H9 (cell line): ENCODE data around the gene ZNRF1. TPM values are rescaled to one million over a fixed set of nuclear protein-coding genes. Genes with fewer than 3 reads are reported as not detected.

ENCODE experiments used
- DNase-seq: peaks from one replicate; pipeline ENCODE4 v3.0.0-alpha.2; 2017
- H2AFZ ChIP-seq: one replicate; pipeline ENCODE4 v1.6.1; 2013; ENCODE audit warnings: mild to moderate bottlenecking, low read length, control low read depth, moderate library complexity
- H2AK5ac ChIP-seq: 2 replicates; pipeline ENCODE4 v1.6.1; 2013; ENCODE audit warnings: low read length, control low read depth, mixed read lengths; ENCODE audit not compliant: insufficient read length
- H2BK120ac ChIP-seq: one replicate; pipeline ENCODE4 v1.6.1; 2013; ENCODE audit warnings: low read depth, mild to moderate bottlenecking, low read length, control low read depth, inconsistent platforms; ENCODE audit not compliant: poor library complexity, severe bottlenecking
- H2BK12ac ChIP-seq: 2 replicates; pipeline ENCODE4 v1.6.1; 2013; ENCODE audit warnings: low read length, control low read depth, mixed read lengths, low read depth; ENCODE audit not compliant: insufficient read length
- H2BK15ac ChIP-seq: 2 replicates; pipeline ENCODE4 v1.6.1; 2013; ENCODE audit warnings: low read depth, low read length, control low read depth
- H2BK20ac ChIP-seq: one replicate; pipeline ENCODE4 v1.6.1; 2013; ENCODE audit warnings: low read depth, mild to moderate bottlenecking, low read length, control low read depth, inconsistent platforms; ENCODE audit not compliant: poor library complexity, severe bottlenecking
- H2BK5ac ChIP-seq: 2 replicates; pipeline ENCODE4 v1.6.1; 2013; ENCODE audit warnings: low read length, control low read depth, mixed read lengths; ENCODE audit not compliant: insufficient read length
- H3K14ac ChIP-seq: 2 replicates; pipeline ENCODE4 v1.6.1; 2013; ENCODE audit warnings: low read length, control low read depth; ENCODE audit not compliant: insufficient read depth
- H3K18ac ChIP-seq: 2 replicates; pipeline ENCODE4 v1.6.1; 2013; ENCODE audit warnings: low read depth, mild to moderate bottlenecking, mixed read lengths, low read length, control low read depth; ENCODE audit not compliant: insufficient read length
- H3K23ac ChIP-seq: 2 replicates; pipeline ENCODE4 v1.6.1; 2013; ENCODE audit warnings: low read length, control low read depth, mixed read lengths, low read depth; ENCODE audit not compliant: insufficient read length
- H3K23me2 ChIP-seq: 2 replicates; pipeline ENCODE4 v1.6.1; 2013; ENCODE audit warnings: low read depth, mild to moderate bottlenecking, mixed read lengths, low read length, control low read depth; ENCODE audit not compliant: insufficient read length, poor library complexity, severe bottlenecking
- H3K27ac ChIP-seq: 2 replicates; pipeline ENCODE4 v1.5.1; 2013; ENCODE audit warnings: low read length, control low read depth, mixed read lengths, low read depth; ENCODE audit not compliant: insufficient read length
- H3K27me3 ChIP-seq: 2 replicates; pipeline ENCODE4 v1.6.1; 2013; ENCODE audit warnings: low read length, control low read depth, inconsistent platforms; ENCODE audit not compliant: insufficient read depth
- H3K4ac ChIP-seq: 2 replicates; pipeline ENCODE4 v1.6.1; 2013; ENCODE audit warnings: low read depth, mild to moderate bottlenecking, control low read depth, inconsistent platforms, low read length, moderate library complexity
- H3K4me1 ChIP-seq: 2 replicates; pipeline ENCODE4 v1.6.1; 2013; ENCODE audit warnings: low read length, control low read depth, inconsistent platforms; ENCODE audit not compliant: insufficient read depth
- H3K4me2 ChIP-seq: 2 replicates; pipeline ENCODE4 v1.6.1; 2013; ENCODE audit warnings: low read length, control low read depth, mixed read lengths; ENCODE audit not compliant: insufficient read length, insufficient read depth
- H3K56ac ChIP-seq: 2 replicates; pipeline ENCODE4 v1.6.1; 2013; ENCODE audit warnings: low read depth, mild to moderate bottlenecking, mixed read lengths, low read length, control low read depth; ENCODE audit not compliant: insufficient read length
- H3K79me1 ChIP-seq: 2 replicates; pipeline ENCODE4 v1.6.1; 2013; ENCODE audit warnings: low read depth, mild to moderate bottlenecking, moderate library complexity, low read length, control low read depth, inconsistent platforms; ENCODE audit not compliant: insufficient read depth, poor library complexity, severe bottlenecking
- H3K79me2 ChIP-seq: 2 replicates; pipeline ENCODE4 v1.6.1; 2013; ENCODE audit warnings: low read length, control low read depth, inconsistent platforms; ENCODE audit not compliant: insufficient read depth
- H3K9ac ChIP-seq: 2 replicates; pipeline ENCODE4 v1.6.1; 2013; ENCODE audit warnings: low read length, control low read depth, mixed read lengths; ENCODE audit not compliant: insufficient read length; ENCODE audit errors: extremely low read depth
- H3K9me3 ChIP-seq: one replicate; pipeline ENCODE4 v1.6.1; 2013; ENCODE audit warnings: low read depth, low read length, inconsistent platforms; ENCODE audit not compliant: control insufficient read depth
- H3T11ph ChIP-seq: one replicate; pipeline ENCODE4 v1.6.1; 2013; ENCODE audit warnings: mild to moderate bottlenecking, low read length, control low read depth, inconsistent platforms
- H4K20me1 ChIP-seq: one replicate; pipeline ENCODE4 v1.6.1; 2013; ENCODE audit not compliant: control insufficient read depth, insufficient read length, insufficient read depth
- H4K5ac ChIP-seq: 2 replicates; pipeline ENCODE4 v1.6.1; 2013; ENCODE audit warnings: low read depth, mild to moderate bottlenecking, mixed read lengths, low read length, control low read depth; ENCODE audit not compliant: insufficient read length
- H4K8ac ChIP-seq: replicated peaks from 2 replicates; pipeline ENCODE4 v1.6.1; 2013; ENCODE audit warnings: low read length, control low read depth, mixed read lengths, low read depth; ENCODE audit not compliant: insufficient read length
- H4K91ac ChIP-seq: 2 replicates; pipeline ENCODE4 v1.6.1; 2013; ENCODE audit warnings: low read depth, mild to moderate bottlenecking, moderate library complexity, mixed read lengths, low read length, control low read depth; ENCODE audit not compliant: insufficient read length
- H3K27ac Mint-ChIP-seq, 3 experiments: 2 replicates in 2 of 3; 3 replicates in 1 of 3; pipeline ENCODE4 v1.8.0; 2020 to 2021; ENCODE audit warnings: mixed read lengths in 3 of 3, mild to moderate bottlenecking in 1 of 3, moderate library complexity in 1 of 3
- H3K27me3 Mint-ChIP-seq: 2 replicates; pipeline ENCODE4 v1.8.0; 2021; ENCODE audit warnings: low read depth, mild to moderate bottlenecking, moderate library complexity, mixed read lengths
- H3K36me3 Mint-ChIP-seq, 3 experiments: 2 replicates in 2 of 3; 3 replicates in 1 of 3; pipeline ENCODE4 v1.8.0; 2020 to 2021; ENCODE audit warnings: low read depth in 3 of 3, mixed read lengths in 3 of 3; ENCODE audit not compliant: insufficient read depth in 1 of 3
- H3K4me1 Mint-ChIP-seq, 2 experiments: 2 replicates each; pipeline ENCODE4 v1.8.0; 2020; ENCODE audit warnings: mixed read lengths in 2 of 2
- H3K4me3 Mint-ChIP-seq, 2 experiments: 2 replicates in 1 of 2; 3 replicates in 1 of 2; pipeline ENCODE4 v1.8.0; 2020 to 2021; ENCODE audit warnings: mild to moderate bottlenecking in 2 of 2, mixed read lengths in 2 of 2, moderate library complexity in 1 of 2
- H3K9me3 Mint-ChIP-seq, 2 experiments: 2 replicates in 1 of 2; 3 replicates in 1 of 2; pipeline ENCODE4 v1.8.0; 2020; ENCODE audit warnings: mild to moderate bottlenecking in 2 of 2, mixed read lengths in 2 of 2, moderate library complexity in 1 of 2
- CTCF ChIP-seq: fragments of 200-600 bp; sonication (generic); conservative IDR thresholded peaks from 3 replicates; pipeline ENCODE4 v1.8.0; 2021; ENCODE audit warnings: antibody characterized with exemption, mild to moderate bottlenecking
- total RNA-seq: library from RNA; stranded (reverse); gene quantifications from 2 replicates; pipeline ENCODE4 v1.2.1, GENCODE V29; 2021

Gene ZNRF1
- total RNA-seq, 1 experiment from 2014 or later = 49.6 TPM

GRCh38 chr16:75032655-75033054, 33.8 kb downstream of the ZNRF1 start:
- Histone ChIP-seq H3K9ac (no peak overlapping the region), H3K79me2 (peaks cover 8% of the 10 kb centered on the region; the same call in 1 of the 2 replicates), H2BK5ac (no peak overlapping the region), H4K8ac (no peak overlapping the region), H2BK120ac (no peak overlapping the region), H3T11ph (no peak overlapping the region), H2BK12ac (no peak overlapping the region), H3K23ac (no peak overlapping the region), H2BK15ac (no peak overlapping the region), H4K5ac (no peak overlapping the region), H2BK20ac (no peak overlapping the region), H3K4ac (no peak overlapping the region), H2AK5ac (no peak overlapping the region), H3K9me3 (no peaks in the 10 kb centered on the region), H3K79me1 (no peaks in the 10 kb centered on the region), H3K14ac (no peak overlapping the region), H3K56ac (no peak overlapping the region), H3K4me1 (peaks cover 3% of the 10 kb centered on the region; the same call in 1 of the 2 replicates), H4K20me1 (no peaks in the 10 kb centered on the region), H3K23me2 (no peaks in the 10 kb centered on the region), H4K91ac (no peak overlapping the region), H2AFZ (no peak overlapping the region), H3K27ac (no peak overlapping the region), H3K4me2 (no peak overlapping the region), H3K27me3 (no peaks in the 10 kb centered on the region), H3K18ac (no peak overlapping the region)
- Mint-ChIP-seq H3K9me3 (peaks cover 5 to 10% of the 10 kb centered on the region in 2 experiments), H3K36me3 (peaks cover 11 to 26% (median 15%) of the 10 kb centered on the region in 3 experiments), H3K4me1 (no peaks in the 10 kb centered on the region), H3K27ac (no peak overlapping the region), H3K4me3 (no peak overlapping the region), H3K27me3 (no peaks in the 10 kb centered on the region)
- no peak for TF ChIP-seq CTCF
- no peak for DNase-seq
